ENCODE data around the gene LSM6. TPM values are rescaled to one million over a fixed set of nuclear protein-coding genes. Genes with fewer than 3 reads are reported as not detected.

Gene LSM6
- total and polyA plus RNA-seq, 3 donors from 2014 or later, result 33.1 to 49.1 (median 39.9) TPM

DNA sequence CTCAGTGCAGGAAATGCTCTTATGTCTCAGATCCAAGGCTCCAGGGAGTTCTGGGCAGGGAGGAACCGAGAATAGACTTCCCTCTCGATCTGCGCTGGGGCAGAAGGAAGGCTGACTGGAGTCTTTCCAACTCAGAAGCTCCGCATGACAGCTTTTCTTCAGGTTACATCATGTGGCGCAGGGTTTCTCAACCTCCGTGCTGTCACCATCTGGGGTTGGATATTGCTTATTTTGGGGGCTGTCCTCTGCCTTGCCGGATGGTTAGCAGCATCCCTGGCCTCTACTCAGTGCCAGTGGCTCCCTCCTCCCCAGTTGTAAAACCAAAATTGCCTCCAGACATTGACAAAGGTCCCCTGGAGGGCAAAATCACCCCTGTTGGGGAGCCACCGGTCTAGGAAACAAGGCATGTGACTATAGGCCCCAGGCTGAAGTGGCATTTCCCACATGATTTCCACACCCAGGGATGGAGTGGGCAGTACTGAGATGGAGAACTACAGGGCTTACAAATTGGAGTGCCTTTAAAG lies 60.2 kb downstream of the LSM6 start:
- no peaks in the 10 kb centered on the region for H3K9me3 ChIP-seq
- H3K4me1 ChIP-seq, result peaks cover 4% of the 10 kb centered on the region
- no peak for DNase-seq
- intact Hi-C loops (cut with DNase I; ENCODE audit: low total_unique reads), result no loop called here
- H3K27me3 ChIP-seq, result no peaks in the 10 kb centered on the region
- WGBS, 2 donors, result 79 to 87% methylated on average over 7 to 8 of the region's 8 CpGs
- no peaks in the 10 kb centered on the region for H3K36me3 ChIP-seq (ENCODE audit: low read depth, missing control alignments)
- peak overlapping the region in 1 of 2 donors; percentile 55 for H3K27ac ChIP-seq
- H3K4me3 ChIP-seq, result no peak overlapping the region
- TF ChIP-seq, protein P1, sequence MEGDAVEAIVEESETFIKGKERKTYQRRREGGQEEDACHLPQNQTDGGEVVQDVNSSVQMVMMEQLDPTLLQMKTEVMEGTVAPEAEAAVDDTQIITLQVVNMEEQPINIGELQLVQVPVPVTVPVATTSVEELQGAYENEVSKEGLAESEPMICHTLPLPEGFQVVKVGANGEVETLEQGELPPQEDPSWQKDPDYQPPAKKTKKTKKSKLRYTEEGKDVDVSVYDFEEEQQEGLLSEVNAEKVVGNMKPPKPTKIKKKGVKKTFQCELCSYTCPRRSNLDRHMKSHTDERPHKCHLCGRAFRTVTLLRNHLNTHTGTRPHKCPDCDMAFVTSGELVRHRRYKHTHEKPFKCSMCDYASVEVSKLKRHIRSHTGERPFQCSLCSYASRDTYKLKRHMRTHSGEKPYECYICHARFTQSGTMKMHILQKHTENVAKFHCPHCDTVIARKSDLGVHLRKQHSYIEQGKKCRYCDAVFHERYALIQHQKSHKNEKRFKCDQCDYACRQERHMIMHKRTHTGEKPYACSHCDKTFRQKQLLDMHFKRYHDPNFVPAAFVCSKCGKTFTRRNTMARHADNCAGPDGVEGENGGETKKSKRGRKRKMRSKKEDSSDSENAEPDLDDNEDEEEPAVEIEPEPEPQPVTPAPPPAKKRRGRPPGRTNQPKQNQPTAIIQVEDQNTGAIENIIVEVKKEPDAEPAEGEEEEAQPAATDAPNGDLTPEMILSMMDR (IDR thresholded peaks at IDR 0.05), result no peak
- TF ChIP-seq POLR2A (IDR thresholded peaks at IDR 0.05), result no peak

DNA sequence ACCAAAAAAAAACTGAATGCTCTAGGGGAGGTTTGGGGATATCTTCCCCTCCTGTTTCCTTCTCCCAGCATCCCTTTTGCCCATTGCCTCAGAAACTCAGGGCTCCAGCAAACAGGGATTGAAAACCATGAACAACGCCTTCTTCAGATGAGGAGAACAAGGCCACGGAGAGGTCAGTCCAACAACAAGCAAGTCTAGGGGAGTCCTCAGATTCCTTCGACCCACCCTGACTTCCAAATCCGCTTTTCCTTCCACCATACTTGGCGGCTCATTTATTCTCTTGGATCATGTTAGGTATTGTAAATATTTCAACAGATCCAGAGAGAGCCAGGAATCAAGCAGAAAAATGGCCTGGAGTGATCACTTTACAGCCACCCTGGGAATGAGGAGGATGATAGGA lies 60.7 kb downstream of the LSM6 start:
- intact Hi-C loops (cut with DNase I; ENCODE audit: low total_unique reads), result no loop called here
- Histone ChIP-seq H3K4me1 (peaks cover 8% of the 10 kb centered on the region), H3K27me3 (no peaks in the 10 kb centered on the region), H3K9me3 (no peaks in the 10 kb centered on the region), H3K4me3 (no peak overlapping the region), H3K36me3 (ENCODE audit: low read depth, missing control alignments) (no peaks in the 10 kb centered on the region), H3K27ac (no peak overlapping the region)
- 54 to 55% methylated on average over 5 of the region's 5 CpGs for WGBS, 2 donors
- TF ChIP-seq, protein P1 (IDR thresholded peaks at IDR 0.05), result no peak
- no peak for TF ChIP-seq POLR2A (IDR thresholded peaks at IDR 0.05)
- no peak for DNase-seq

DNA sequence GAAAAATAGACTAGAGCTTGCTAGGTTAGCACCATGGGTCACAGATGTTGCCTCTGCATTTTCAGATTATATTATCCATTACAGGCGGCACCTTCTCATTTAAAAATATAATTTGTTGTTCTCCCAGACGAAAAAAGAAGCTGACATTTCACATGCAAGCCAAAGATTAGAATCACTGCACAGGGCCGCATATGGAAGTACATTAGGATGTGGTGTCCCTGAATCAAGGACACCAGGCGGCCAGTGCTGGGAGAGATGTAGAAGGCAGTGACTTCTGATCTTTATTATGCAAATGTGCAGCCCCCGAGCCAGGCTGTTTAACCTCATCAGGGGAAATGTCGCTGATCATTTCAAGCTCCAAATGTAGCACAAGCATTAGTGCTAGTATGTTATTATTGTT lies 61.6 kb downstream of the LSM6 start:
- DNase-seq, result no peak
- TF ChIP-seq, protein P1 (IDR thresholded peaks at IDR 0.05), result no peak
- TF ChIP-seq POLR2A (IDR thresholded peaks at IDR 0.05), result no peak
- intact Hi-C loops (cut with DNase I; ENCODE audit: low total_unique reads), result no loop called here
- WGBS, 2 donors, result 30 to 43% methylated on average over 6 of the region's 6 CpGs
- Histone ChIP-seq H3K4me3 (no peak overlapping the region), H3K27ac (no peak overlapping the region), H3K9me3 (no peaks in the 10 kb centered on the region), H3K4me1 (peaks cover 10% of the 10 kb centered on the region), H3K36me3 (ENCODE audit: low read depth, missing control alignments) (no peaks in the 10 kb centered on the region), H3K27me3 (no peaks in the 10 kb centered on the region)

DNA sequence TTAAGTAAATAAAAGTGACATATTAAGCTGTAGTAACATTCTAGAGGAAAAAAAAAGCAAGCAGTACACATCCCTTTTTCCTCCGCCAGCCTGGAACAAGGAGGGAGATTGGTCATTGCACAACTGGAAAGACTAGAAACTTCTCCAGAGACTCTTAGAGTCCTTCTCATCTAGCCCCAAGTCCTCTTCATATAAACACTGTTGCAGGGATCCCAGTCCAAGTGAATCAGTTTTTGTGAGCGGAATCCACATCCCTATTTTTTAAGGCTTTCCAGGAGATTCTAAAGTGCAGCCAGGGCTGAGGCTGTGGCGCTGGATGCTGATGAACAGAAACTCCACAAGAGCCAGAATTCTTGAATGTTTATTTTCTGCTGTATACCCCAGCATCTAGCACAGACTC lies 62.6 kb downstream of the LSM6 start:
- no peak overlapping the region for H3K27ac ChIP-seq
- intact Hi-C loops (cut with DNase I; ENCODE audit: low total_unique reads), result no loop called here
- 96% methylated on average over 3 of the region's 3 CpGs for WGBS, 2 donors
- H3K36me3 ChIP-seq (ENCODE audit: low read depth, missing control alignments), result no peaks in the 10 kb centered on the region
- no peaks in the 10 kb centered on the region for H3K9me3 ChIP-seq
- no peak for DNase-seq
- H3K4me3 ChIP-seq, result no peak overlapping the region
- H3K27me3 ChIP-seq, result no peaks in the 10 kb centered on the region
- peaks cover 14% of the 10 kb centered on the region for H3K4me1 ChIP-seq
- no peak for TF ChIP-seq POLR2A (IDR thresholded peaks at IDR 0.05)
- TF ChIP-seq, protein P1 (IDR thresholded peaks at IDR 0.05), result no peak

Other genes starting within 250 kb of the LSM6 start
- 10 to 100 TPM; 37.5 to 46.8 TPM for gene ZNF827, start 236.9 kb upstream of the LSM6 start, total RNA-seq
- gene ZNF827, start 236.9 kb upstream of the LSM6 start, polyA plus RNA-seq (ENCODE audit: insufficient read depth, low read depth, low replicate concordance), result 13.9 TPM
- 1 to 10 TPM in 1 of 2 donors, under 1 TPM in 1; 0.62 to 1.3 TPM for gene REELD1, start 38.8 kb downstream of the LSM6 start, total RNA-seq
- 0.38 TPM for gene REELD1, start 38.8 kb downstream of the LSM6 start, polyA plus RNA-seq (ENCODE audit: insufficient read depth, low read depth, low replicate concordance)